Activated CD8-positive, alpha-beta memory T cell treated with anti-CD3 and anti-CD28 coated beads for 36 hours (primary cell): ENCODE data around the gene PRF1. TPM values are rescaled to one million over a fixed set of nuclear protein-coding genes. Genes with fewer than 3 reads are reported as not detected.

Source experiments
- CTCF ChIA-PET: fragments of 350-600 bp; sonication (Branson Sonifier 250); formaldehyde crosslinking; loops from one replicate; lab custom pipeline; 2021; ENCODE audit warnings: antibody characterized with exemption; lab: Charles Lee
- POLR2A ChIA-PET: fragments of 350-600 bp; sonication (Branson Sonifier 250); formaldehyde crosslinking; loops from one replicate; lab custom pipeline; 2021; ENCODE audit warnings: antibody characterized with exemption; lab: Charles Lee
- total RNA-seq, 2 experiments: library from RNA; stranded (reverse); gene quantifications; one replicate each; pipeline ENCODE4 v1.2.3, GENCODE V29; 2021

Gene PRF1
- total RNA-seq, 2 experiments from 2014 or later: 142 to 149 TPM

DNA sequence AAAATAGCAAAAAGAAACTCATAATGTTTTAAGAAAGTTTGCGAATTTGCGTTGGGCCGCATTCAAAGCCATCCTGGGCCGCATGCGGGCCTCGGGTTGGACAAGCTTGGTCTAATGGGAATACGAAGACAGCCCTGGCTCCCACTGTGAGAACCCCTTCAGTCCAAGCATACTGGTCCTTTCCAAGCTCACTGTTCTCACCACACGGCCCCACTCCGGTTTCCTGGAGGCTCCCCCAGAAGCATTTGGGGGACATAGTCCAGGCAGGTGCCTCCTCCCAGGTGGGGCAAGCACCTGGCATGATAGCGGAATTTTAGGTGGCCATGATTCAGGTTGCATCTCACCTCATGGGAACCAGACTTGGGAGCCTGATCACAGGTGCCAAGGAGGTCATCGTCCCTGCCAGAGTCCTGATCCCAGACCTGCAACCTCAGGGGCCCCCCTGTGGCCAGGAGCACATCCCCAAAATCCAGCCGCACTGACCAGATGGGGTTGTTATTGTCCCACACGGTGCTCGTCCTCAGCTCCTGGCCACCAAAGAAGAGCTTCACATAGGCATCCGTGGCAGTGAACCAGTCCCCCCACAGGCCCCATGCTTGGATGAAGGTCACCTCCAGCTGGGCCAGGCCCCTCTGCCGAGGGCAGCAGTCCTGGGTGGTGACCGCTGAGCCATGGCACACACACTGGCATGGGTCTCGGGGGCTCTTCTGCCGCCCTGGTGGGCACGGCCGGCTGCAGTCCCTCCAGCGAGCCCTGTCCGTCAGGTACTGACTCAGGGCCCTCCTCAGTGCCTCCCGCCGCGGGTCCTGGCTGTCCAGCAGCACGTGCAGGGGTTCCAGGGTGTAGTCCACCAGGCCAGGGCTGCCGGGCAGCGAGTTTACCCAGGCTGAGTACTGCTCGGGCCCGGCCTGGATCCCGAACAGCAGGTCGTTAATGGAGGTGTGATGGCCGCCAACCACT is 4.4 kb downstream of the PRF1 start:
- POLR2A ChIA-PET: interaction anchor here (0.6 kb wide), 3 partner anchors 9 to 22 kb away, joined by 3 to 7 read pairs (median 3); no protein-coding TSS in a partner anchor
- CTCF ChIA-PET: no interaction called here

GRCh38 chr10:70596860-70597809 is 5.4 kb downstream of the PRF1 start:
- POLR2A ChIA-PET: interaction anchor here (0.6 kb wide), 2 partner anchors 8 to 18 kb away, joined by 3 to 7 read pairs; no protein-coding TSS in a partner anchor
- CTCF ChIA-PET: no interaction called here

DNA sequence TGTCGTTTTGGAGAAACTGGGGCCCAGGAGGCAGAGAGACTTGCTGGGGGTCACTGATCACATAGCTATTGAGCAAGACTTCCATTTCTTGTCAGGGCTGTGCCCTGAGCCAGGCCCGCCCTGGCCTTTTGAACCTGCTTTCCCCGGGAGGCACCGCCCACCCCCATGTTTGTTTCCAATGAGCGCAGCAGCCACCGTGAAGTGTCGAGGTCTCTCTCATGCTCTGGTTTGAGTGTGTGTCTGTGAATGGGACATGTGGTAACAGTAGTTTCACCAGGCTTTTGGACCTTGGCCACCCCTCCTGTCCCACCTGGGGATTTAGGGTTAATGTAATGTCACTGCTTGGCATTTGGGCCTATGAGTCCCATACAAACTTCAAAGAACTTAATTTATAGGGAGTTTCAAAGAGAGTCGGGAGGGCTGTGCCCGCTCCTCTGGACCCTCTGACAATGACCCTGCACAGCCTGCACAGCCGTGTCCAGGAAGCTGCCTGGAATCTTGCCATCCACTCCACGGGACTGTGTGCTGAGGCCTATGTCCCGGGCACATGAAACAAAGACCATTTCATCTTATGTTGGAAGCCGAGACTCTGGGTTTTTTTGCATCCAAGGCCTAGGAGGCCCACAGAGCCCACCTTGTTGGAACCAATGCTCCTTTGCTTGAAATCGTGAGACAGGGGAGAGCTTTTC is 6.3 kb downstream of the PRF1 start:
- ChIA-PET CTCF (interaction anchor here (1.0 kb wide), 1 partner anchor 162 kb away, joined by 3 read pairs; no protein-coding TSS in a partner anchor), POLR2A (no interaction called here)

- ChIA-PET POLR2A (no interaction called here), CTCF (interaction anchor here (1.0 kb wide), 1 partner anchor 163 kb away, joined by 3 read pairs; no protein-coding TSS in a partner anchor)
These were observed 7.0 kb downstream of the PRF1 start for GRCh38 chr10:70595566-70596016.

DNA sequence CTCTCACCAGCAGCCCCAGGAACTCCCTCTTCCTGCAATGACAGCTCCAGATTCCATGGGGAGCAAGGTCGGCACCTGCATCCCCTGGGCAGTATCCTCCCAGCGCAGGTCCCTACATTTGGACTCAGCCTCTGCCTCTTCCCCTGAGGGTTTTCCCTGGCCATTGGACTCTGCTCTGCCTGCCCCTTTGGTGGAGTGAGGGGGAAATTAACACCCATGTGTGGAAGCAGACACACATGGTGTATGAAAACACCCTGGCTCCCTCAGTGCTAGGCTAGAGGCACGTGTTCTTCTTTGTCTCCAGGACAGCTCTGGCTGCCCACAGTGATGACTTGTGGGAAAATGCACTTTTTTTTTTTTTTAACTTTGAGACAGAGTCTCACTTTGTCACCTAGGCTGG is 8.4 kb downstream of the PRF1 start:
- ChIA-PET POLR2A (no interaction called here), CTCF (interaction anchor here (0.6 kb wide), 2 partner anchors 26 to 96 kb away, joined by 3 to 4 read pairs; no protein-coding TSS in a partner anchor)

- ChIA-PET CTCF (interaction anchor here (0.5 kb wide), 1 partner anchor 26 kb away, joined by 3 read pairs; no protein-coding TSS in a partner anchor), POLR2A (interaction anchor here (0.9 kb wide), 1 partner anchor 189 kb away, joined by 3 read pairs; no protein-coding TSS in a partner anchor)
These were observed 9.0 kb downstream of the PRF1 start for GRCh38 chr10:70593513-70593890.

DNA sequence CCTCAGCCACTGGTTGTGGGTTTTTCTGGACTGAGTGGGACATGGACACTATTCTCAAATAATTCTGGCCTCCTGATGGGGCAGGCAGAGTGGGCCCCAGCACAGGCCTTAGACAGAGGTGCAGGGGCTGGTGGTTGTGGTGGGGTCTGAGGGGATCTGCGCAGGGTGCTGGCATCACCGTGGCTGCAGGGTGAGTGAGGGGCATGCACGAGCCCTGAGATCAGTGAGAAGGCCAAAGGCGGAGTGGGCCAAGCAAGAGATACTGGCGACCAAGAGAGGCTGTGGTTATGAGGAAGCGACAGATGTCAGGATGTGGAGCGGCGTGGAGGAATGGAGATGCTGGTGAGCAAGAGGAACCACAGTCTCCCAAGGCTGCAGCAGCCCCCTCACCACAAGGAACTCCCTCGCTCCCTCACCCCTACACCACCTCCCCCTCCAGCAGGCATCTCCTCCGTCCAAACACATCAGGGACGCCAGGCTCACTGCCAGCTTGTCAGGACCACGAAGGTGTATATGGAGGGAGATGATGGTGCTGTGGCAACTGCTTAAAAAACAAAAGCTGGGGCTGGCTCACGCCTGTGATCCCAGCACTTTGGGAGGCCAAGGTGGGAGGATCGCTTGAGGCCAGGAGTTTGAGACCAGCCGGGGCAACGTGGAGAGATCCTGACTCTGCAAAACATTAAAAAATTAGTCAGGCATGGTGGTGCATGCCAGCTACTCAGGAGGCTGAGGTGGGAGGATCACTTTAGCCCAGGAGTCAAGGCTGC is 9.6 kb downstream of the PRF1 start:
- ChIA-PET POLR2A (interaction anchor here (0.9 kb wide), 1 partner anchor 188 kb away, joined by 3 read pairs; no protein-coding TSS in a partner anchor), CTCF (interaction anchor here (0.5 to 1.0 kb wide), 2 partner anchors 27 to 77 kb away, joined by 3 read pairs; no protein-coding TSS in a partner anchor)

DNA sequence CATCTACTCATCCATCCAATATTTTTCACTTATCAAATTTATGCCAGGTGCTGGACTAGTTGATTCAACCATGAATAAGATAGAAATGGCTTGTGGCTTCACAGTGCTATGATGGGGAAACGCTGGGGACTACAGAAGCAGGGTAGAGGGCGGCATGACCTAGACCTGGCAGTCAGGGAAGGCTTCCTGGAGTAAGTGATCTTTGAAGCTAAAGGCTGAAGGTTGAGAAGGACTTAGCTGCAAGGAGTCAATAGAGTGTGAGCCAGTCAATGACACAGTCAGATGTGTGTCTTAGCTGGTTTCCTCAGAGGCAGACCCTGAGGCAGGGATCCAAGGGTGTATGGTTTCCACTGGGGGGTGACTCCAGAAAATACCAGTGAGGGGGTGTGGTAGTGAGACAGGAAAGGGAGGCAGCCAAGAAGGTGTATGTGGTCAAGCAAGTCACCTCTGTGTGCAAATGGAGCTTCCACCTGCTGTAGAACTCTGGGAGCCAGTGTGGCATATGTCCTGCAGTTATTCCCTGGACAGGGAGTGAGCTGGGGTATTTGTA is 10.3 kb downstream of the PRF1 start:
- CTCF ChIA-PET: interaction anchor here (1.0 kb wide), 1 partner anchor 77 kb away, joined by 3 read pairs; no protein-coding TSS in a partner anchor
- POLR2A ChIA-PET: interaction anchor here (1.1 kb wide), 1 partner anchor 10 kb away, joined by 3 read pairs; the partner anchor contains the start of gene PRF1

- POLR2A ChIA-PET: interaction anchor here (2.2 kb wide), 1 partner anchor 15 kb away, joined by 6 read pairs; no protein-coding TSS in a partner anchor
- CTCF ChIA-PET: no interaction called here
These were observed 11.7 kb downstream of the PRF1 start for GRCh38 chr10:70590655-70591416.

DNA sequence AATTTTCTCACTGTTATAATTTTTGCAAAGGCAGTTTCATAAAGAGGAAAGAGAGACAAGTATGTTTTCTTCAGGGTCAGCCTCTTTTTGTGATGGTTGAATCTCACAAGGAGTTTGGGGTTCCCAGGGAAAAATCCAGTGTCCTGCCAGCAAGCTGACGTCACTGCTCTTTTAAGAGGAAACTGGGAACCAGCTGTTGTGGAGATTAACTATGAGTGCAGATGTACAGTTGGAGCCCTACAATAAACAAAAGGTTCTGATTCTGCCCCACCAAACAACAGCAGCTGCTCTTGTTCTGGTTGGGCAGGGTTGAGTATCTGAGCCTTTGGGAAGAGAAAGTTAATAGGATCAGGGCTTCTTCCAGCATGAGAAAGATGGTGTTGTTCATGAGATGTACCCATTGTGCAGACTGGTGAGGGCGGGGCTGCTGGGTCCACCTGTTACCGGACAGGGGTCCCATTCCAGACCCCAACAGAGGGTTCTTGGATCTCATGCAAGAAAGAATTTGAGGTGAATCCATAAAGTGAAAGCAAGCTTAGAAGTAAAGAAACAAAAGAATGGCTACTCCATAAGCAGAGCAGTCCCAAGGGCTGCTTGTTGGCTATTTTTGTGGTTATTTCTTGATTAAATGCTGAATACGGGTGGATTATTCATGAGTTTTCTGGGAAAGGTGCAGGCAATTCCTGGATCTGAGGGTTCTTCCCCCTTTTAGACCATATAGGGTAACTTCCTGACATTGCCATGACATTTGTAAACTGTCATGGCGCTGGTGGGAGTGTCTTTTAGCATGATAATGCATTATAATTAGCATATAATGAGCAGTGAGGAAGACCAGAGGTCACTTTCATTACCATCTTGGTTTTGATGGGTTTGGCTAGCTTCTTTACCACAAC is 12.5 kb downstream of the PRF1 start:
- ChIA-PET POLR2A (interaction anchor here (2.2 kb wide), 1 partner anchor 14 kb away, joined by 6 read pairs; no protein-coding TSS in a partner anchor), CTCF (no interaction called here)

DNA sequence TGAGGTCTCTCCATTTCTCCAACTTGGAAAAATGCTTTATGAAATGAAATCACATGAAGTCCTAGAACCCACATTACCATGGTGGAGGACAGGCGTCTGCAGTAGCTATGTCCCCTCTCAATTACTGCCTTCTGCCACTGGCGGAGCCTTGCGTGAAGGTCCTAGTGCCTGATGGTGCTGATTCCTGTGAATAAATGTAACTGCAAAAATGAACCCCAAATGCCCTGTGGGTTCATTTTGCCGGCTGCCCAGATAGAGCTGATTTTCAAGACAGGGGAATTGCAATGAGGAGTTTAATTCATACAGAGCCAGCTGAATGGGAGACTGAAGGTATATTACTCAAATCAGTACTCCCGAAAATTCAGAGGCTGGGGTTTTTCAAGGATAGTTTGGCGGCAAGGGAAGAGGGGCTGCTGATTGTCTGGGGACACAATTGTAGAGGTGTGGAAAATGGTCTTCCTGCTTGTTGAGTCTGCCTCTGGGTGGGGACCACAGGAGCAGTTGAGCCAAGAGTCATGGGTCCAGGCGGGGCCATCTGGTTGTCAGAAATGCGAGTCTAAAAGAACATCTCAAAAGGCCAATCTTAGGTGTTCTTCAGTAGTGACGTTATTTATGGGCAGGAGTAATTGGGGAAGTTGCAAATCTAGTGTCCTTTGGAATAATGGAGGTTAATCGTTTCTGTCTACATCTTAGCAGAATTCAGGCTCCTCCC is 13.5 kb downstream of the PRF1 start:
- POLR2A ChIA-PET: interaction anchor here (0.5 to 2.2 kb wide), 2 partner anchors 8 to 13 kb away, joined by 6 to 7 read pairs; no protein-coding TSS in a partner anchor
- CTCF ChIA-PET: interaction anchor here (1.9 kb wide), 1 partner anchor 11 kb away, joined by 5 read pairs; no protein-coding TSS in a partner anchor

DNA sequence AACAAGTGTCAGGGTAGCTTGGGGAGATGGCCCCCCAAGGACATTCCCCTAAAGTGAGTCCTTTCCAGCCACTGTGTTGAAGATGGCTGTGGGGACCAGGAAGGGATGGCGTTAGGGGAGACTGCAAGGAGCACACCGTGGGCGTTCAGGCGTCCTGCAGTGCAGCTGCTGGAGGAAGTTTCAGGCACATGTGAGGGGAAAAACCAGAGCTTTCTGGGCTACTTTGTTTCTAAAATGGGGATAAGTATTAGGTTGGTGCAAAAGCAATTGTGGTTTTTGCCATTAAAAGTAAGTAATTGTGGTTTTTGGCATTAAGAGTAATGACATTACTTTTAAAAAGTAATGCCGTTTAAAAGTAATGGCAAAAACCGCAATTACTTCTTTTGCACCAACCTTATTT is 14.3 kb downstream of the PRF1 start:
- POLR2A ChIA-PET: no interaction called here
- CTCF ChIA-PET: interaction anchor here (0.8 to 1.9 kb wide), 3 partner anchors 10 to 171 kb away, joined by 3 to 5 read pairs (median 3); no protein-coding TSS in a partner anchor

DNA sequence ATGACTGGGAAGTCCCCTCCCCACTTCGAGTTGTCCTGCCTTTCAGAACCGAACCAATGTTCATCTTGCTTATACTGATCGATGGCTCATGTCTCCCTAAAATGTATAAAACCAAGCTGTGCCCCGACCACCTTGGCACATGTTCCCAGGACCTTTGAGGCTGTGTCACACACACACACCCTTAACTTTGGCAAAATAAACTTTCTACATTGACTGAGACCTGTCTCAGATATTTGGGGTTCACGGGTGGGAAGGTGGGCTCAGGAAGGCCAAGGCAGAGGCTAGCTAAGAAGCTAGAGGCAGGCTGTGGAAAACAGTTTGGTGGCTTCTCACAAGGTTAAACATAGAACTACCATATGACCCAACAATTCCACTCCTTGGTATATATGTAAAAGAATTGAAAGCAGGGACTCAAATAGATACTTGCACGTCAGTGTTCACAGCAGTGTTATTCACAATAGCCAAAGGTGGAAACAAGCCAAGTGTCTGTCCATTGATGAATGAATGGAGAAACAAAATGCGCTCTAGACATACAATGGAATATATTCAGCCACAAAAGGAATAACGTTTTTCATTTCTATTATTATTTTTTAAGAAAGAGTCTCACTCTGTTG is 15.4 kb downstream of the PRF1 start:
- POLR2A ChIA-PET: interaction anchor here (0.7 kb wide), 1 partner anchor 14 kb away, joined by 3 read pairs; no protein-coding TSS in a partner anchor
- CTCF ChIA-PET: interaction anchor here (1.2 to 1.9 kb wide), 4 partner anchors 9 to 172 kb away, joined by 3 to 6 read pairs (median 4); no protein-coding TSS in a partner anchor
